ENCODE measurements around the gene MT1M.
"Not testable (repeated sequence)": the region's sequence is repeated elsewhere in the genome, so short reads cannot be mapped to it uniquely, and the experiment has no call there.

The MT1M gene

GRCh38 chr16:56608876-56609462 lies 23.5 kb upstream of the MT1M start:
- no peak for DNase-seq

- peak; percentile 77 to 79 for DNase-seq
Measured at GRCh38 chr16:56609463-56609921, 23.0 kb upstream of the MT1M start.

GRCh38 chr16:56610017-56610608 lies 22.3 kb upstream of the MT1M start:
- DNase-seq = peak; percentile 83

- DNase-seq = no peak
Measured at GRCh38 chr16:56610609-56611111, 21.8 kb upstream of the MT1M start.

GRCh38 chr16:56611281-56611833 lies 21.1 kb upstream of the MT1M start:
- no peak for DNase-seq

- no peak for DNase-seq
Measured at GRCh38 chr16:56613706-56614105, 18.8 kb upstream of the MT1M start.

- no peak for DNase-seq
Measured at GRCh38 chr16:56614549-56614991, 17.9 kb upstream of the MT1M start.

- no peak for DNase-seq
Measured at GRCh38 chr16:56615353-56615752, 17.1 kb upstream of the MT1M start.

- DNase-seq = no peak
Measured at GRCh38 chr16:56616608-56617211, 15.7 kb upstream of the MT1M start.

- DNase-seq = no peak
Measured at GRCh38 chr16:56617212-56618085, 15.0 kb upstream of the MT1M start.

GRCh38 chr16:56618138-56618537 lies 14.3 kb upstream of the MT1M start:
- DNase-seq = no peak

GRCh38 chr16:56620339-56620897 lies 12.0 kb upstream of the MT1M start:
- no peak for DNase-seq

GRCh38 chr16:56621665-56622445 lies 10.6 kb upstream of the MT1M start:
- not testable (repeated sequence) for DNase-seq

- DNase-seq = not testable (repeated sequence)
Measured at GRCh38 chr16:56623184-56623583, 9.3 kb upstream of the MT1M start.

GRCh38 chr16:56623637-56624036 lies 8.8 kb upstream of the MT1M start:
- no peak for DNase-seq

- DNase-seq = peak in 1 of 2 donors; percentile 24
Measured at GRCh38 chr16:56625140-56625942, 7.1 kb upstream of the MT1M start, which contains the start of gene MT1E. TSS of gene MT1E (plus strand) at chr16:56625781. CDS start at chr16:56625852, 71 bp downstream.

GRCh38 chr16:56625943-56626654 lies 6.4 kb upstream of the MT1M start:
- DNase-seq = no peak

- DNase-seq = no peak
Measured at GRCh38 chr16:56626685-56627084, 5.8 kb upstream of the MT1M start.

GRCh38 chr16:56628486-56629350 lies 3.7 kb upstream of the MT1M start:
- no peak for DNase-seq
